Loucy (cell line): ENCODE data around the gene HGFAC.

Experiments used
- H2AFZ ChIP-seq: fragments of 200-600 bp; sonication (generic); 2 replicates; pipeline ENCODE4 v1.6.0; 2016; ENCODE audit warnings: antibody characterized with exemption, mild to moderate bottlenecking, low read length, moderate library complexity
- H3F3A ChIP-seq: fragments of 200-600 bp; 2 replicates; pipeline ENCODE4 v1.6.0; 2016; ENCODE audit warnings: antibody characterized with exemption, low read depth, mild to moderate bottlenecking
- H3K27me3 ChIP-seq: fragments of 200-600 bp; sonication (generic); 2 replicates; pipeline ENCODE4 v1.6.1; 2014; ENCODE audit warnings: low read length, mild to moderate bottlenecking; ENCODE audit not compliant: insufficient read depth, poor library complexity, severe bottlenecking
- H3K36me3 ChIP-seq: fragments of 200-600 bp; sonication (generic); 2 replicates; pipeline ENCODE4 v1.6.1; 2016; ENCODE audit warnings: low read length; ENCODE audit not compliant: insufficient read depth
- H3K4me1 ChIP-seq: fragments of 200-600 bp; sonication (generic); 2 replicates; pipeline ENCODE4 v1.5.1; 2014; ENCODE audit warnings: low read length, mild to moderate bottlenecking; ENCODE audit not compliant: insufficient read depth, poor library complexity, severe bottlenecking
- H3K4me2 ChIP-seq: fragments of 200-600 bp; sonication (generic); 2 replicates; pipeline ENCODE4 v1.6.0; 2014; ENCODE audit warnings: antibody characterized with exemption, low read length, low read depth, mild to moderate bottlenecking; ENCODE audit not compliant: poor library complexity, severe bottlenecking
- H3K4me3 ChIP-seq: fragments of 200-600 bp; sonication (generic); 2 replicates; pipeline ENCODE4 v1.5.1; 2014; ENCODE audit warnings: low read length, mild to moderate bottlenecking, mixed read lengths; ENCODE audit not compliant: poor library complexity, severe bottlenecking
- H3K79me2 ChIP-seq: fragments of 200-600 bp; sonication (generic); 2 replicates; pipeline ENCODE4 v1.6.1; 2014; ENCODE audit warnings: low read length; ENCODE audit not compliant: insufficient read depth
- H3K9ac ChIP-seq: fragments of 200-600 bp; sonication (generic); 2 replicates; pipeline ENCODE4 v1.6.0; 2014; ENCODE audit warnings: mild to moderate bottlenecking, low read depth, low read length, moderate library complexity; ENCODE audit not compliant: poor library complexity, severe bottlenecking
- H3K9me2 ChIP-seq: fragments of 200-600 bp; sonication (generic); replicated peaks from 2 replicates; pipeline ENCODE4 v1.6.1; 2016; ENCODE audit warnings: low read depth, low read length, mixed read lengths
- H3K9me3 ChIP-seq: fragments of 200-600 bp; sonication (generic); 2 replicates; pipeline ENCODE4 v1.6.1; 2014; ENCODE audit warnings: mild to moderate bottlenecking, antibody characterized with exemption, low read length, low read depth; ENCODE audit not compliant: insufficient read depth
- H4K20me1 ChIP-seq: fragments of 200-600 bp; sonication (generic); 2 replicates; pipeline ENCODE4 v1.6.0; 2014; ENCODE audit warnings: antibody characterized with exemption, low read length, mild to moderate bottlenecking; ENCODE audit not compliant: insufficient read depth, poor library complexity, severe bottlenecking
- CTCF ChIP-seq: fragments of 200-600 bp; sonication (generic); conservative IDR thresholded peaks from 2 replicates; pipeline ENCODE4 v1.5.1; 2014; ENCODE audit warnings: mild to moderate bottlenecking, antibody characterized with exemption, low read length
- EZH2phosphoT487 ChIP-seq: fragments of 200-600 bp; IDR thresholded peaks from 2 replicates; pipeline ENCODE4 v1.6.1; 2018; ENCODE audit warnings: antibody characterized with exemption, mild to moderate bottlenecking, moderate library complexity, borderline replicate concordance

HGFAC gene

DNA sequence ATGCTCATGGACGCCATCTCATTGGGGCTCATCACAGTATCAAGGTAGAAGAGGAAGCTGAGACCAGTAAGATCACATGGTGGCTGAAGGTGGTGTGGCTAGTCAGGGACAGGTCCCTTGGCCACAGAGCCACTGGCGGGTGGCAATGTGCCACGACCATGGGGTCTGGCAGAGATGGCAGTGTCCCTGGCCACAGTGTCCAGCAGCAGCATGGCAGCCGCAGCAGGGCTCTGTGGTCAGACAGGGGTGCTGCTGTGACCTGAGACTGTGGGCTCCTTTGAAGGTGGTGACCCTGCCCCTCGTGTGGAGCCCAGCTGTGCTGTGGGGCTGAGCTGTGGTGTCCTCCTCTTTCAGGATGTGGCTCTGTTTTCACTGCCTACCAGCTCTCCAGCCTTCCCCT, 19.2 kb downstream of the HGFAC start:
- TF ChIP-seq EZH2phosphoT487 (no peak), CTCF (no peak)
- H3K9me3 ChIP-seq, result no peaks in the 10 kb centered on the region
- no peaks in the 10 kb centered on the region for H3K36me3 ChIP-seq
- no peak overlapping the region for H2AFZ ChIP-seq
- H3K4me2 ChIP-seq, result no peak overlapping the region
- no peaks in the 10 kb centered on the region for H3K79me2 ChIP-seq
- no peaks in the 10 kb centered on the region for H3K9me2 ChIP-seq
- no peaks in the 10 kb centered on the region for H3K27me3 ChIP-seq
- no peaks in the 10 kb centered on the region for H3K4me1 ChIP-seq
- no peaks in the 10 kb centered on the region for H4K20me1 ChIP-seq
- H3K9ac ChIP-seq, result no peak overlapping the region
- H3F3A ChIP-seq, result no peaks in the 10 kb centered on the region
- H3K4me3 ChIP-seq, result no peak overlapping the region

DNA sequence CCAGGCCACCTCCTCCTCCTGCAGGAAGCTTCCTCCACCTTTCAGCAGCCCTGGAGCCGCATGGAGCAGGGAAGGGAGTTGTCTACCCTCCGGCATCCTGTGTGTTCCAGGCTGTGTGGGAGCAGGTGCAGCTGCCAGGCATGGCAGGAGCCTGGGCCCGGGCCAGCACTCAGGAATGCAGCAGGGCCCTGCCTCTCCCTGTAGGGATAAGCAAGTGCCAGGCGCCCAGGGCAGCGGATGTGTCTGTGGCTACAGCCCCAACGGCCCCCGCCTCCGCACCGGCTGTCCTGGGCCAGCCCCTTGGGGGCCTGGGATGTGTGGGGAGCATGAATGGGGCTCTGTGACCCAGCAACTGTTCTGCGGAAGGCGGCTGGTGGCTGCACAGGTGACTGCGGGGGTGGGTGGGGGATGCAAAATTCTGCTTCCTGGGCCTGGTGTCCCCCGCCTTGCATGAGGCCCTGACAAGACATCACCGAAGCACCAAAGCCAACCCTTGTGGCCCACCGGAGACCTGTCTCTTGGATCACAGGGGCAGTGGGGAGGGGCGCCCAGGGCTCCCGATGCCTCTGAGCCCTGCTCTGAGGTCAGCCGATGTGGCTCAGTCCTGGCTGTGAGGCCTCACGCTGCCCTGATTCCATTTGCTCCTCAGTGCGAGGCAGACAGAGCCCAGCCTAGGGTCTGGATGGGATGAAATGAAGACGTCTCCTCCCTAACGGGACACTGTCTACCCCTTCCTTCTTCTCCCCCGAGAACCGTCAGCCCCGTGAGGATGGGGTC, 19.9 kb downstream of the HGFAC start:
- no peaks in the 10 kb centered on the region for H3K27me3 ChIP-seq
- no peaks in the 10 kb centered on the region for H3K79me2 ChIP-seq
- no peaks in the 10 kb centered on the region for H3K36me3 ChIP-seq
- TF ChIP-seq EZH2phosphoT487 (no peak), CTCF (no peak)
- no peak overlapping the region for H2AFZ ChIP-seq
- H3K4me2 ChIP-seq, result no peak overlapping the region
- H3K9me2 ChIP-seq, result no peaks in the 10 kb centered on the region
- no peak overlapping the region for H3K9ac ChIP-seq
- H3K4me1 ChIP-seq, result no peaks in the 10 kb centered on the region
- H3F3A ChIP-seq, result no peaks in the 10 kb centered on the region
- H3K9me3 ChIP-seq, result no peaks in the 10 kb centered on the region
- no peak overlapping the region for H3K4me3 ChIP-seq
- no peaks in the 10 kb centered on the region for H4K20me1 ChIP-seq

- no peaks in the 10 kb centered on the region for H3K27me3 ChIP-seq
- no peak for TF ChIP-seq EZH2phosphoT487
- no peak for TF ChIP-seq CTCF
Observed at GRCh38 chr4:3462321-3462789, 20.6 kb downstream of the HGFAC start.

More at GRCh38 chr4:3462321-3462789, 20.6 kb downstream of the HGFAC start:
- Histone ChIP-seq H3K79me2 (no peaks in the 10 kb centered on the region), H3K9ac (no peak overlapping the region), H3K9me3 (no peaks in the 10 kb centered on the region), H3K9me2 (no peaks in the 10 kb centered on the region), H3K4me2 (no peak overlapping the region), H4K20me1 (no peaks in the 10 kb centered on the region), H3K4me1 (no peaks in the 10 kb centered on the region), H2AFZ (no peak overlapping the region), H3K4me3 (no peak overlapping the region), H3K36me3 (no peaks in the 10 kb centered on the region), H3F3A (no peaks in the 10 kb centered on the region)
